Lower lobe of right lung (tissue), 2 donors: ENCODE data around the gene STAT1. TPM values are rescaled to one million over a fixed set of nuclear protein-coding genes. Genes with fewer than 3 reads are reported as not detected.
"Not testable (repeated sequence)": the region's sequence is repeated elsewhere in the genome, so short reads cannot be mapped to it uniquely, and the experiment has no call there.

ENCODE experiments used
- ATAC-seq, 2 donors: fragments of 200-7000 bp; cut with Tn5 transposase; one replicate each; pipeline ENCODE4 v1.9.1; 2020 to 2022; ENCODE audit warnings: mild to moderate bottlenecking in 2 of 2, moderate library complexity in 2 of 2
- DNase-seq: peaks from one replicate; pipeline ENCODE4 v3.0.0-alpha.2; 2020
- H3K27ac ChIP-seq: fragments of 200-600 bp; one replicate; pipeline ENCODE4 v1.8.0; 2022
- H3K27me3 ChIP-seq: fragments of 200-600 bp; one replicate; pipeline ENCODE4 v1.8.0; 2022; ENCODE audit warnings: low read depth
- H3K36me3 ChIP-seq: fragments of 200-600 bp; one replicate; pipeline ENCODE4 v1.8.0; 2022; ENCODE audit warnings: mild to moderate bottlenecking
- H3K4me1 ChIP-seq: fragments of 200-600 bp; one replicate; pipeline ENCODE4 v1.8.0; 2022
- H3K4me3 ChIP-seq: fragments of 200-600 bp; one replicate; pipeline ENCODE4 v1.8.0; 2022; ENCODE audit warnings: mild to moderate bottlenecking
- H3K9me3 ChIP-seq: fragments of 200-600 bp; one replicate; pipeline ENCODE4 v1.8.0; 2022
- CTCF ChIP-seq: fragments of 200-600 bp; IDR thresholded peaks from one replicate; pipeline ENCODE4 v1.8.0; 2022; ENCODE audit warnings: antibody characterized with exemption, mild to moderate bottlenecking
- intact Hi-C: fragments of 100-400 bp; cut with DNase I; formaldehyde crosslinking; loops from one replicate; pipeline ENCODE4 v1.11.0; 2022
- total RNA-seq: library from RNA; stranded (reverse); fragmentation: NEBNext Ultra II Directional; extraction: Animal tissue kit (Norgen Biotek cat#: 25700); gene quantifications from one replicate; pipeline ENCODE4 v1.2.1, GENCODE V29; 2021
- donor health status: DM: no; HTN: yes; CAD: no; lungs with severe emphysema.

The STAT1 gene
- total RNA-seq, 1 donor from 2014 or later, result 103 TPM

GRCh38 chr2:190999949-191000665 is 13.9 kb downstream of the STAT1 start:
- ATAC-seq (no peak), DNase-seq (no peak)
- Histone ChIP-seq H3K27ac (no peak overlapping the region), H3K36me3 (peaks cover 100% of the 10 kb centered on the region), H3K4me1 (no peaks in the 10 kb centered on the region), H3K9me3 (no peaks in the 10 kb centered on the region), H3K4me3 (no peak overlapping the region), H3K27me3 (no peaks in the 10 kb centered on the region)
- intact Hi-C loops, result no loop called here
- TF ChIP-seq CTCF, result no peak

GRCh38 chr2:190999058-190999457 is 14.9 kb downstream of the STAT1 start:
- Histone ChIP-seq H3K36me3 (peaks cover 100% of the 10 kb centered on the region), H3K9me3 (no peaks in the 10 kb centered on the region), H3K4me1 (no peaks in the 10 kb centered on the region), H3K4me3 (no peak overlapping the region), H3K27me3 (no peaks in the 10 kb centered on the region), H3K27ac (no peak overlapping the region)
- intact Hi-C loops, result no loop called here
- no peak for TF ChIP-seq CTCF
- DNase-seq, result no peak
- ATAC-seq, result no peak

GRCh38 chr2:190997526-190998113 is 16.4 kb downstream of the STAT1 start:
- no peaks in the 10 kb centered on the region for H3K27me3 ChIP-seq
- no peak overlapping the region for H3K27ac ChIP-seq
- no peaks in the 10 kb centered on the region for H3K9me3 ChIP-seq
- ATAC-seq, result no peak
- TF ChIP-seq CTCF, result no peak
- intact Hi-C loops, result no loop called here
- no peaks in the 10 kb centered on the region for H3K4me1 ChIP-seq
- DNase-seq, result no peak
- H3K36me3 ChIP-seq, result peaks cover 100% of the 10 kb centered on the region
- H3K4me3 ChIP-seq, result no peak overlapping the region

GRCh38 chr2:190996947-190997346 is 17.0 kb downstream of the STAT1 start:
- no peak overlapping the region for H3K4me3 ChIP-seq
- H3K9me3 ChIP-seq, result no peaks in the 10 kb centered on the region
- no peaks in the 10 kb centered on the region for H3K27me3 ChIP-seq
- H3K4me1 ChIP-seq, result no peaks in the 10 kb centered on the region
- no peak for TF ChIP-seq CTCF
- H3K36me3 ChIP-seq, result peaks cover 100% of the 10 kb centered on the region
- H3K27ac ChIP-seq, result no peak overlapping the region
- intact Hi-C loops, result no loop called here
- peak; percentile 42 for DNase-seq
- ATAC-seq, result peak; percentile 55 to 81

- H3K4me3 ChIP-seq, result no peak overlapping the region
- intact Hi-C loops, result no loop called here
- DNase-seq, result peak; percentile 39
- no peak overlapping the region for H3K27ac ChIP-seq
- H3K36me3 ChIP-seq, result peaks cover 100% of the 10 kb centered on the region
- H3K9me3 ChIP-seq, result no peaks in the 10 kb centered on the region
- no peaks in the 10 kb centered on the region for H3K27me3 ChIP-seq
- TF ChIP-seq CTCF, result peak; percentile 60
- no peaks in the 10 kb centered on the region for H3K4me1 ChIP-seq
- ATAC-seq, result peak; percentile 71 to 74
These were observed 17.5 kb downstream of the STAT1 start for GRCh38 chr2:190996338-190996946.

GRCh38 chr2:190995315-190995714 is 18.7 kb downstream of the STAT1 start:
- H3K27me3 ChIP-seq, intact Hi-C loops, H3K4me1 ChIP-seq, H3K27ac ChIP-seq, DNase-seq, H3K4me3 ChIP-seq, ATAC-seq, H3K9me3 ChIP-seq: not testable (repeated sequence)
- H3K36me3 ChIP-seq, result peaks cover 100% of the 10 kb centered on the region
